ENCODE data around the gene LPCAT1.
"Not testable (repeated sequence)": the region's sequence is repeated elsewhere in the genome, so short reads cannot be mapped to it uniquely, and the experiment has no call there.

LPCAT1 gene

DNA sequence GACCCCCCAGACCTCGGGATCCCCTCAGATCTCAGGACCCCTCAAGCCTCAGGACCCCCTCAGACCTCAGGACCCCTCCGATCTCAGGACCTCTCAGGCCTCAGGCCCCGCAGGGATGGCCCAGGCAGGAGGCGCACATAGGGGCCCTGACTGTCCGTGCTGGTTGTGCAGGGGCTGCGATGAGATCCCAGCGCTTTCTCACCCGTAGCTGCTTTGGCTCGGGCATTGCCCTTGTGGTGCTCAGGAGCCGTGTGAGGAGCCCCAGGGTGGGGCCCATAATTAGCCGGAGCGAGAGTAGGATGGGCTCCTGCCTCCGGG, 680 bp upstream of the LPCAT1 start:
- no peak for TF ChIP-seq ZNF274 (IDR thresholded peaks at IDR 0.05; ENCODE audit: low read depth, low read length)
- peak overlapping the region; percentile 23; the same call in 1 of the 2 replicates for H3K4me3 ChIP-seq (ENCODE audit: low read length)

DNA sequence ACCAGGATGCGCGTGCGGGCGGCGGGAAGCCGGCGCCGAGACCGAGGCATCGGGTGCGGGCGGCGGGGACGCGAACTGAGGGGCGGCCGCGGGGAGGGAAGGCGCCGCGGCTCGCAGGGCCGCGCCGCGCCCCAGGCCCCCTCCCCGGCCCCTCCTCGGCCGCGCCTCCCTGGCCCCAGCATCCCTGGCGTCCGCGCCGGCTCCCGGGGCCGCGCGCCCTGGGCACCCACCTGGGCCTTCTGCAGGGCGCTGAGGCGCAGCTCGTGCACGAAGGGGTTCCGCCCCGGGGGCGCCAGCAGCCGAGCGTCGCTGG, 324 bp downstream of the LPCAT1 start:
- TF ChIP-seq ZNF274 (IDR thresholded peaks at IDR 0.05; ENCODE audit: low read depth, low read length) = no peak
- peak overlapping the region; percentile 89 for H3K4me3 ChIP-seq (ENCODE audit: low read length)

DNA sequence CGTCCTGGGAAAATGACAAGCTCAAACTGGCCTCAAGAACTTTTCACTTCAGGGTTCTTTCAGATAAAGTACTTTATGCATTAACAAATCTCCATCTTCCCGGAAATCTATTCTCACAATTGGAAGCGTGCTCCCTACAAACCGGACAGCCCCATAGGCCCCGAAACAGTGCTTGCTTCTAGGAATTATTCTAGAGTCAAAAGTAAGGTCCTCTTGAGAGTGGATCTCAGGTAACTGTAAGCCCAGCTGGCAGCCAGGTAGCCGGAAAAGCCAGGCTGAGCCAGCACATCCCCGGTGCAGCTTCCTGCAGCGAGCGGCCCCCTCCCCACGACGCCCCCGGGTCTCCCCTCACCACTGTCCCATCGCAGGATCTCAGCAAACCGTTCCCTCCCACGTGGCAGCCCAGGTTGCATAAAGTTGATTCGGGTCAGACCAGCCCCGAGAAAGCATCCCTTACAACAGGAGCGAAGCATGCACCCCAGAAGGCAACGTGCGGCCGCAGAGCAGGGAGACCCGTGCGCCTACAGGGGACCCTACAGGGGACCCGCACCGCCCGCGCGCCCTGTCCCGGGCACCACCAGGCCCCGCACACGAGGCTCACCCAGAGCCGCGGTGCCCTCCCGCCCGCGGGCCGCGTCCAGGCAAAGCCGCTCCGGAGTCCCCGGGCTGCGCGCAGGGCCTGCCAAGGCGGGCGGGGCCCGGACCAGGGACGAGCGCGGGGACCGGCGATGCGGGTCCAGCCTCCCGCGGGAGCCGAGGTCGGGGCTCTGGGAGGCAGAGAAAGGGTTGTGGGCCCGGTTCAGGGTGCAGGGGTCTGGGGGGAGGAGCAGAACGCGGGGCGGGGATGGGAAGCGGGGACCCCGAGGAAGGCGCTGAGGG, 920 bp downstream of the LPCAT1 start:
- no peak for TF ChIP-seq ZNF274 (IDR thresholded peaks at IDR 0.05; ENCODE audit: low read depth, low read length)
- peak overlapping the region; percentile 89 for H3K4me3 ChIP-seq (ENCODE audit: low read length)

DNA sequence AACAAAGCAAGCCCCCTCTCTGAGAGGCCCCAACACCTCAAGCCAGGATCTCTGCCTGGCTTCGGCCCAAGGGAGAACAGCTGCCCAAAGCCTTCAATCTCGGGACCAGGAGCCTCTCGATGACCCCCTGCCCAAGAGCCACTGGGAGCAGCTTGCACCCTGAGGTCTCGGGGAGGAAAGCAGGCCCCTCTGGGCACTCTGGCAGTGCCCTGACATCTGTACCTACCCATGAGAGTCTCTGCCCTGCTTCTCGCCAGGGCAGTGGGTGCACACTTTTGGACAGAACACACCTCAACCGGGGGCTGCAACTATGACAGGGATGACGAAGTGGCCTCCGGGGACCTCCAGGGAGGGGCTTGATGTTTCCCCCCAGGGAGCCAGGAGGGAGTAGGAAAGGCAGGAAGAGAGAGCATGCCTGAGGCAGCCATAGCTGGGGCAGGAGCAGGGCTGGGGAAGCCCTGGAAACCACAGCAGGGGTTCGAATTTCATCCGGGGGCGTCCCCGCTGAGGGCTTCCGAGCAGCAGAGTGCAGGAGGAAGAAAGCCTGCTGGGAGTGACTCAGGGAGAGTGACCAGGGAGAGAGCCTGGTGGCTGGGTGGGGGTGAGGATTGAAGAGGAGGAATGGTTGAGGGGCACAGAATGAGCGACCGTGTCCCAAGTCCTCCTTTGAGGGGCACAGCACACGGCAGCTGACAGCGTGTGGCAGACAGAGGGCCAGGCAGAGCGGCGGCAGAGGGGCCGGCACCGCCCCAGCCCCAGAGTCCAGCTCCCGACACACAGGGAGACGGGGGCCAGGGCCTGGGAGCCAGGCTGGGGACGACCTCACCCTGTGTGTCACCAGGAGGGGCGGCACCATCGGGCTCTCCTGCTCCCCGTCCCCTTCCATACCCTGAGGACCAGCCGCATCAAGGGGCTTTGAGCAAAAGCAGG, 1.8 kb downstream of the LPCAT1 start:
- H3K4me3 ChIP-seq (ENCODE audit: low read length) = peak overlapping the region; percentile 89
- no peak for TF ChIP-seq ZNF274 (IDR thresholded peaks at IDR 0.05; ENCODE audit: low read depth, low read length)

DNA sequence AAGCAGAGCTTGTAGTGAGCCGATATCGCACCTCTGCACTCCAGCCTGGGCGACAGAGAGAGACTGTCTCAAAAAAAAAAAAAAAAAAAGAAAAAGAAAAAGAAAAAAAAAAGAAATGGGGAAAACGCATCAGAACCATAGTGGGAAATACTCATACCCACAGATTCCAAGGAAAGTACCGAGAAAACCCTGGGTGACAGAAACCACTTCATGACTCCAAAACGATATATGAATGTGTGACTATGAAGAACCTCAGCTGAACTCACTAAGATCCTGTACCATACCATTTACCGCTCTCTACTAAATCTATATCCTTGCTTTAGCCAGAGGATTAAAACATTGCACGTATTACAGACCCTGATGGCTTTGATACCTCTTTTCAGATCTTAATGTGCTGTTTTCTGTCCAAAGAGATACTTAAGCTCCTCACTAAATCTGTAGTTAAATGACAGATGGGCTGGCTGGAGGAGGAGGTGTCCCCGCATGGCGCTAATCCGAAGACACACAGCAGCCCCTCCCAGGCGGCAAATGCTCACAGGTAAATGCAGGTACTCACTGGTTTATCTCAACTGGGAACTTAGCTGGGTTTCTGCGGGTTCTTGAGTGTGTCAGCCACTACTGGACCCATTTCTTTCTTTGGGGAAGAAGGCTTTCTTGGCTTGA, 2.8 kb downstream of the LPCAT1 start:
- no peak overlapping the region for H3K4me3 ChIP-seq (ENCODE audit: low read length)
- no peak for TF ChIP-seq ZNF274 (IDR thresholded peaks at IDR 0.05; ENCODE audit: low read depth, low read length)

DNA sequence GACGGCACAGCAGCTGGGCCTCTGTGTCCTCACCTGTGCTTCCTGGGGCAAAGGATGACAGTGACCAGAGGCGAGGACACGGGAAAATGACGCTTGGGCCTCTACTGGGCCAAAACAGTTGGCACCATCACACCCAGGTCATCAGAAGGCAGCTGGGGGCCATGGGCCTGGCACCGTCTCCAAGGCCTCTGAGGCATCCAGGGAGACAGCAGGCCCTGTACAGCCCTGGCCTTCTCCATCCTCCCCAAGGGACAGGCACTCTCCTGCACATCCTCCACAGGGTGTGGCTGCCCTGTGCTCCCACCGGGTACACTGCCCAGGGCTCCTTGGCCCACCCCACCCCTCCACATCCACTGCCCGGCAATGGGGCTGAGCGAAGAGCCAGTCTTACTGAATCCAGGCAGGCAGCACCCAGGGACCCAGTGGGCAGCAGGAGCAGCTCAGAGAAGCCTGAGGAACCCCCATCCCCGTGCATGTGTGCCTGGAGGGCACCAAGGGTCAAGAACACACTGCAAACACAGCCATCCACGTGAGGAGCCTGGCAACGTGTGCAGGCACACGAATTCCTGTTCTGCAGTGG, 4.0 kb downstream of the LPCAT1 start:
- TF ChIP-seq ZNF274 (IDR thresholded peaks at IDR 0.05; ENCODE audit: low read depth, low read length) = no peak
- H3K4me3 ChIP-seq (ENCODE audit: low read length) = no peak overlapping the region

DNA sequence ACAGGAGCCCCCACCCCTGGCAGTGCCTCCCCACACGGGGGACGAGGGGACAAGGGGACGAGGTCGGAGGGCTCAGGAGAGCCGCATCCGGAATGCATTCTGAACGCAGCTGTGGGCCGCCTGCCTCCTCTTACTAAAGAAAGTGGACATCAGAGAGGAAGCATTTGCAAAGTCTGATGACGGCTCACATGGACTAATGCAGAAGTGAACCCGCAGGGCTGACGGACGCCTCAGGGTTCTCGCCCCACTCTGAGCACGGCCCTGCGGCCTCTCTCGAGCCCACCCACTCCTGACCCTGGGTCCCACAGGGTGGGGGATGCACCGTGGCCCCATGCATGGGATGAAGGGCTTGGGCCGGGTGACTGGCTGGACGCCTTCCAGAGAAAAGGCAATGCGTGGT, 5.9 kb downstream of the LPCAT1 start:
- no peak for TF ChIP-seq ZNF274 (IDR thresholded peaks at IDR 0.05; ENCODE audit: low read depth, low read length)
- no peak overlapping the region for H3K4me3 ChIP-seq (ENCODE audit: low read length)

DNA sequence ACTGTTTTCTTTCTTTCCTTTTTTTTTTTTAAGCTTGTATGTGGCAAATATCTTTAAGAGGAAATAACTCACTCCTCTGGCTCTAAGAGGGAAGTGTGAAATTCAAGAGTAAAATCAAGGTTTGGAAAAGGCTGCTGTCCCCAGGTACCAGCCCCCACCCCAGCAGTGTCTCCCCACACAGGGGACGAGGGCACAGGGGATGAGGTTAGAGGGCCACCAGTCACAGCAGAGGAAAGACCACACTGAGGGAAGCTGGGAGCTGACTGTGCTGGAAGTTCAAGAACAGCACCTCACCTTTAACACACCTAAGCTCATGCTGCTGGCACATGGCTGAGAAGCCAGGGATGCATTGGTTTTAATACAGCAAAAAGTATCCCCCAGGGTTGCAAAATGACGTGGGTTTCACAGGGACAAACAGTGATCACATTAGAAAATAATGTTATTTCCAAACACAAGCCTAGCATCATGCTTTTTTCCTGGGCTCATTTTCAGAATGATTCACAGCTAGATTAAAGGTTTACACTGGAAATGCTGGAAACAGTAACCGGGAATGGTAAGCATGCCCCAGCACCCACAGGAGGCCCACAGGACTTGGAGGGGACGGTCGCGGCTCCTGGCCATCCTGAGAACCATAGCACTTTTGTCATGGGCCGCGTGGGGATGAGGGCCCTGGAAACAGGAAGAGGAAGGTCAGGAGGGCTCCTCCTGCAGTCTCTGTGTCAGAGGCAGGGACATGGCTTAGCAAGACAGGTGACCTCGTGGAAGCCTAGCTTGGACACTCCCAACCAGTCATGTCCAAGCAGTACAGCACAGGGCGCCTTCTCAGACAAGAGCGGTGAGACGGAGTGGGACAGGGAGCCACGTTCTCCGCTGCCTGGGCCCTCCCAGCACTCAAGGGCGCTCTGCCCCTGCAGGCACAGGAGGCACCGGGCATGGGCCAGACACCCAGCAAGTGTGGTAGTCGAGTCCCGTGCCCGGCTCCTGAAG, 6.9 kb downstream of the LPCAT1 start:
- TF ChIP-seq ZNF274 (IDR thresholded peaks at IDR 0.05; ENCODE audit: low read depth, low read length) = no peak

DNA sequence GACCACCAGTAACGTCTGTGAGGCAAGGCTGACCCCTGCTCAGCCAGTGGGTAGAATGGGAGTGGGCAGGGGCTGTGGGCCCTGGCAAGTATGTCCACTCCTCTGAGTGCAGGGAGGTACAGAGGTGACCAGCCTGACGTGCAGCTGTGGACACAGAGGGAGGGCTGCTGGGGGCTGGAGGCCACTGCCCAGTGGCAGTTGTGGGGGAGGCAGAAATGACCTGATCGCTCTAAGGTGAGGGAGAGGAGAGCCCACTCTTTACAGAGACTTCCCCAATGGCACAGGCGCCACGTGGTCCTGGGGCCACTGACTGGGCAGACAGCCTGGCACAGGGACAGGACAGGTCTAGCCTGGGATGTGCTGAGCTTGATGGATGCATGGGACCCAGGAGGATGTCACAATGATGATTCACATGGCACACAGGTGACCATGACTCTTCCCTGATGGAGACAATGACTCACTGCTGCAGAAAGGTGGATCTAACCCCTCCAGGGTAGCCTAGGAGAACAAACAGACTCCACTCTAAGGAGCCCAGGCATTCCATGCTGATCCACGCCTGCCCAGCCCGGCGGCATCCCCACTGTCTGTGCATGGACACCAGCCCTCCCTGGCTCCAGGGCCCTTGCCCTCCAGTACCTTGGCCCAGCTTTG, 7.7 kb downstream of the LPCAT1 start:
- H3K4me3 ChIP-seq (ENCODE audit: low read length) = no peak overlapping the region
- no peak for TF ChIP-seq ZNF274 (IDR thresholded peaks at IDR 0.05; ENCODE audit: low read depth, low read length)

More for the DNA sequence above, 6.9 kb downstream of the LPCAT1 start:
- H3K4me3 ChIP-seq (ENCODE audit: low read length) = no peak overlapping the region

DNA sequence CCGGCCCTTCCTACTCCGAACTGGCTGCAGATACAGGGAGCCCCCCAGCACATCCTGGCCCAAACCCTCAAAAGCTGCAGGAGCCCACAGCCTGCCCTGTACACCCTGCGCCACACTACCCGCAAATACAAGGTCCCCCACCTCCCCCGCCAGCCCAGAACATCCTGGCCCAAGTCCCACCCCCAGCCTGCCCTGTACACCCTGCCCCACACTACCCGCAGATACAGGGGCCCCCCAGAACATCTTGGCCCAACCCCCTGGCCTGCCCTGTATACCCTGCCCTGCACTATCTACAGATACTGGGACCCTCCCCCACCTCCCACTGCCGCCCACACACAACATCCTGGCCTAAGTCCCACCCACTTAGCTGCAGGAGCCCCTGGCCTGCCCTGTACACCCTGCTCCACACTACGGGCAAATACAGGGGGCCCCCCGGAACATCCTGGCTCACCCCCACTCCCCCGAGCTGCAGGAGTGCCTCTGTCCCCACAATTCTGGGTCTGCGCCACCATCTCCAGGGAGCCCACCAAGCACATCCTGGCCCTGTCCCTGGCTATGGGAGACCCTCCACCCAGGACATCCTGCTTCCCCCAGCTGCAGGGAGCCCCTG, 8.3 kb downstream of the LPCAT1 start:
- TF ChIP-seq ZNF274 (IDR thresholded peaks at IDR 0.05; ENCODE audit: low read depth, low read length) = no peak
- H3K4me3 ChIP-seq (ENCODE audit: low read length) = no peak overlapping the region

DNA sequence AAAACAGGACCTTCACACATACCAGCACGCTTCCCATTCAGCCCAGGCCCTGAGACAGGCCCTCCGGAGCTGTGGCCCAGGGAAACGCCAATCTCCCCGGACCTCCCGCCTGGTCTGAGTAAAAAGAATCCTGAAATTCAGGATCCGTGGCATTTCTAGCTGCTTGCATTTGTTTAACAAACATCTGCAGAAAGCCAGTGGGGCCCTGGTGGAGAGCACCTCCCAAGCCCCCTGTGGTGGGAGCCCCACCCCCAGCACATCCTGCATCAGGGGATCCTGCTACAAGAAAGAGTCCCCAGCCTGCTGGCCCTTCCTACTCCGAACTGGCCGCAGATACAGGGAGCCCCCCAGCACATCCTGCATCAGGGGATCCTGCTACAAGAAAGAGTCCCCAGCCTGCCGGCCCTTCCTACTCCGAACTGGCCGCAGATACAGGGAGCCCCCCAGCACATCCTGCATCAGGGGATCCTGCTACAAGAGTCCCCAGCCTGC, 8.9 kb downstream of the LPCAT1 start:
- not testable (repeated sequence) for H3K4me3 ChIP-seq (ENCODE audit: low read length)
